Pulmonary artery endothelial cell (primary cell): ENCODE measurements around the gene KLF14. TPM values are rescaled to one million over a fixed set of nuclear protein-coding genes. Genes with fewer than 3 reads are reported as not detected.
"Not testable (repeated sequence)": the region's sequence is repeated elsewhere in the genome, so short reads cannot be mapped to it uniquely, and the experiment has no call there.

Experiments used
- DNase-seq: peaks from one replicate; pipeline ENCODE4 v3.0.0-alpha.2; 2011; ENCODE audit warnings: low read depth, low spot score
- total RNA-seq: library from RNA; depleted of rRNA; stranded (reverse); fragments of >200 nt; gene quantifications from 2 replicates; pipeline ENCODE4 v1.2.3, GENCODE V29; 2014

The KLF14 gene
- total RNA-seq, 1 donor from 2014 or later, result not detected

GRCh38 chr7:130719541-130719940 is 14.5 kb downstream of the KLF14 start:
- no peak for DNase-seq

- no peak for DNase-seq
Measured at GRCh38 chr7:130712416-130712815, 21.6 kb downstream of the KLF14 start.

GRCh38 chr7:130708766-130709165 is 25.2 kb downstream of the KLF14 start:
- DNase-seq, result no peak

- no peak for DNase-seq
Measured at GRCh38 chr7:130708001-130708400, 26.0 kb downstream of the KLF14 start.

GRCh38 chr7:130703851-130704250 is 30.2 kb downstream of the KLF14 start:
- no peak for DNase-seq

GRCh38 chr7:130701650-130702049 is 32.4 kb downstream of the KLF14 start:
- no peak for DNase-seq

- DNase-seq, result no peak
Measured at GRCh38 chr7:130700760-130701159, 33.2 kb downstream of the KLF14 start.

- no peak for DNase-seq
Measured at GRCh38 chr7:130699686-130700085, 34.3 kb downstream of the KLF14 start.

- DNase-seq, result no peak
Measured at GRCh38 chr7:130697820-130698219, 36.2 kb downstream of the KLF14 start.

GRCh38 chr7:130695840-130696239 is 38.2 kb downstream of the KLF14 start:
- DNase-seq, result no peak

- not testable (repeated sequence) for DNase-seq
Measured at GRCh38 chr7:130692396-130692795, 41.6 kb downstream of the KLF14 start.

GRCh38 chr7:130689683-130690082 is 44.3 kb downstream of the KLF14 start:
- DNase-seq, result no peak

- DNase-seq, result no peak
Measured at GRCh38 chr7:130683026-130683425, 51.0 kb downstream of the KLF14 start.

Other genes with a start within 250 kb of the KLF14 start
- gene MEST, start 242.1 kb downstream of the KLF14 start, total RNA-seq, result 5.3 and 8.4 TPM in 2 replicates
- gene COPG2, start 65.5 kb downstream of the KLF14 start, total RNA-seq, result 12.4 and 22.2 TPM in 2 replicates
- gene TSGA13, start 47.7 kb downstream of the KLF14 start, total RNA-seq, result not detected in 2 replicates